ENCODE measurements around the gene SP140.

DNA sequence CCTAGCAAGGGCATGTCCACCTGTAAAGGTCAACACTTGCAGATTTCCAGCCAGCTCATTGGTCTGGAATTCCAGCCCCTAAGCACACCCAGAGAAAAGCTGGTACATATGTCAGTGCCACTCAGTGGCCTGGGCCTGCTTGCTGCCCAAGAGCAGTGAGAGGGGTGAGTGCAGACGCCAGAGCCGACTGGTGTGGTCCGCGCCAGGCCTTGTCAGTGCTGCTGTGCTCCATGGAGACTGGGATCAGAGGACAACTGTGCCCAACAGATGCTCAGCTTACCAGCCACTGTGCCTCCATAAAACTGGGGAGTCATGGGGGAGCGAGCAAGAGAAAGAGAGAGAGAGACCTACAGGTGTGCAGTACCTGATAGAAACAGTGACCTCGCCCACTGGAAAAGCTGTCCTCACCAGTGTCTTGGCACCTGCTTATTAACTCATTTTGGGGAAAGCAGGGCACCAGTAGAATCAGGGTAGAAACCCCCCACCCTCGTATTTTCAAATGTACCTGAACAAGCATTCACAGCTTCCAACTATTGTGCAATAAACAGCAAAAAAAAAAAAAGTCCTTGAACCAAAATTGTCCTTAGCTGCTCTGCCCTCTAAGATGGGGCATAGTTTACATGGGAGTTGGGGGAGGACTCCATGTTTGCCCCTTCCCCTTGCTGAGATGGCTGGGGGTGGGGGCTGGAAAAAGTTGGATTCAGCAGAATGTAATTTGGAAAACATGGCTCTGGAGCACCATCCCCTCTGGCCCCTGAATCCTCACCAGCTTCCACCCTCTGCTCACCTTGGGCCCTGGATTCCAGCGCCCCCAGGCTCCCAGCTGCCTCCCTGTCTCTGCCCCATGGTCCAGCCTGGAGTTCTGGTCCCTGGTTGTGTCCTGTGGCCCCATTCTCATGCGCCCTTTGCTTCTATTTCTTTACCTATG, 100.0 kb downstream of the SP140 start:
- TF ChIP-seq, protein P1, sequence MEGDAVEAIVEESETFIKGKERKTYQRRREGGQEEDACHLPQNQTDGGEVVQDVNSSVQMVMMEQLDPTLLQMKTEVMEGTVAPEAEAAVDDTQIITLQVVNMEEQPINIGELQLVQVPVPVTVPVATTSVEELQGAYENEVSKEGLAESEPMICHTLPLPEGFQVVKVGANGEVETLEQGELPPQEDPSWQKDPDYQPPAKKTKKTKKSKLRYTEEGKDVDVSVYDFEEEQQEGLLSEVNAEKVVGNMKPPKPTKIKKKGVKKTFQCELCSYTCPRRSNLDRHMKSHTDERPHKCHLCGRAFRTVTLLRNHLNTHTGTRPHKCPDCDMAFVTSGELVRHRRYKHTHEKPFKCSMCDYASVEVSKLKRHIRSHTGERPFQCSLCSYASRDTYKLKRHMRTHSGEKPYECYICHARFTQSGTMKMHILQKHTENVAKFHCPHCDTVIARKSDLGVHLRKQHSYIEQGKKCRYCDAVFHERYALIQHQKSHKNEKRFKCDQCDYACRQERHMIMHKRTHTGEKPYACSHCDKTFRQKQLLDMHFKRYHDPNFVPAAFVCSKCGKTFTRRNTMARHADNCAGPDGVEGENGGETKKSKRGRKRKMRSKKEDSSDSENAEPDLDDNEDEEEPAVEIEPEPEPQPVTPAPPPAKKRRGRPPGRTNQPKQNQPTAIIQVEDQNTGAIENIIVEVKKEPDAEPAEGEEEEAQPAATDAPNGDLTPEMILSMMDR (IDR thresholded peaks at IDR 0.05) = no peak
- TF ChIP-seq POLR2A (IDR thresholded peaks at IDR 0.05) = no peak
